Inflammatory macrophage (primary cell): Measurements from ENCODE around the gene TXN.
"Not testable (repeated sequence)": the region's sequence is repeated elsewhere in the genome, so short reads cannot be mapped to it uniquely, and the experiment has no call there.

Experiments used
- DNase-seq, 2 donors: peaks; one replicate each; pipeline ENCODE4 v3.0.0-alpha.2; 2020 to 2022

The TXN gene

DNA sequence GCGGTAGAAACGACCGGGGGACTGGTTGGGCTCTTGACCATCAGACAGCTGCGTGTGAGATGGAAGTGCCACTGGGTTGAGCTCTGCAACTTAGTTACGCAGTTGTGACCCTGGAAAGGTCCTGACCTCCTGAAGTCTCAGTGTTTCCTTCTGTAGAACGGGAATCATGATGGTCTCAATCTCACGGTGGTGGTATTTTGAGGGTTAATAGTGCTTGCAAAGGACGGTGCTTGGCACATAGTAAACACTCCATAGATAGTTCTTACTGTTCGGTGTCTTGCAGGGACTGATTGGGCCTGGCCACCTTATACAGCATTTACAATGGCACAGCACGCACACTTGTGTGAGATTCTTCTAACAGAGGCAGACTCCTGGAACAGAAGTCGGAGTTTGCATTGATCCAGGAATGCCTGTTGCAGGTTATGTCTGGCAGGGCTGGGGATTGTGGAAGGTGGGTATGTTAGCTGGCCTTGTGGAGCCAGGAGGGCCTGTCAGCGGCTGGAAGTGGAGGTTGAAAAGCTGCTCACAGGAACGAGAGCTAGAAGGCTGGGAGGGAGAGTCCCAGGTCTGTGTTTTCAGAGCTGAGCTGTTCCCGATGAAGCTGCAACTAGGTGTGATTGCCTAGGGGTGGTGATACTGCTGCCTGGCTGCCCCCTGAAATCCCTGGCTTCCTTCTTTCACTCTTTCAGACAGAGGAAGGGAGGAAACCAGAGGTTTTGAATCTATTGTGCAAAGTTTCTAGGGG, 962 bp upstream of the TXN start:
- DNase-seq: peak; percentile 39 to 41

DNA sequence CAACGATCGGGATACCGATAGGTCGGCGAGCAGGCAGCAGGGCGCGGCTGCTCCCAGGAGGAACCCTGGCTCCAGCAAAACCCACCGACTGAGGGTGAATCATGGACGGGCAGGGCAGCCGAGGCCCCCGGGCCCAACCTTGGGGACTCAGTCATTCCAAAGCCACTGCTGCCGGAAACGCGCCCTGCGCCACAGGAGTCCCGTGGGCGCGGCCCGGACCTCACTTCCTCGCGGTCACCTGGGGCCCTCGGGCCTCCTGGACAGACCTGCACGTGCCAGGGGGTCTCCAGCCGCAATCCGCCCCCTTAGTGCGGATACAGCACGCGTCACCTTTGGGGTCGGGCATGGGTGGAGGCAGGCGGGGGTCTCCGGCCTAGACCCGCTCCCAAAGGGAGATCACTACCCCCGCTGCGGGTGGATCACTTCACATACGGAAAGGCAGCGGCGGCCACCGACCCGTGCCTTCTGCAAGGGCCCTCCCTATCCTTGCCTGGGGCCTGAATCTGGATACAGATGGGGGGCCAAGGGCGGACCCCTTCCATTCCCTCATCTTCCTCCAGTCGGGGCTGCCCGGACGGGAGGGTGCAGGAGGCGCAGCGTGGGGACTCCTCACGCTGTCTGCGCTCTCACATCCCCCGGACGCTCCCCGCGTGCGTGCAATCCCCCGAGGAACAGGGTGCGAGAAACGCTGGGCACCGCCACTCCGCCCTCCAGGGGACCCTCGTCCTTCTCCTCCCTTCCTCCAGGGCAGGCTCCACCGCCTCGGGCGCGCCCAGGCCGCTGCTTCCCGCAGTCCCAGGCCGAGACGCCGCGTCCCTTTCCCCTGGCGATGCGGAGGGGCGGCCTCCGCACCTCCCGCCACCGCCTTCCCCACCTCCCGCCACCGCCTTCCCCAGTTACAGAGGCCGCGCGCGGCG, 586 bp downstream of the TXN start:
- DNase-seq: peak; percentile 27 to 60

DNA sequence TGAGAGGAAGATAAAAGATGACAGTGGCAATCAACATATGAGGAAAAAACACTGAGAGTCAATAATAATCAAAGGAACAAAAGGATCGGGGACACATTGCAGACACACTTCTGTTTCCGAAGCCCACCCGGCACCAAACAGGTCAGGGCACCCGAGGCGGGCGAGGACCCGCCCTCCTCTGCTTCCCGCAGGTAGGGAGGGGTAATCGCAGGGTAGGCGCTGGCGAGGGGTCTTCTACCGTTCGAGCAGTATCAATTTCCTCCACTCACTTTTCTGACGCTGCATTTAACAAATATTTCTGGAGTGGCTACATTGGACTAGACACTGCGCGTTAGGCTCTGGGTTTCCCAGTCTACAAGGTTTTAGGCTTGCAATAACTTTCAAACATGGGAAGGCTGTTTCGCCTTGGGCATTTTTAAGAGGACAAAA, 1.3 kb downstream of the TXN start:
- no peak for DNase-seq

DNA sequence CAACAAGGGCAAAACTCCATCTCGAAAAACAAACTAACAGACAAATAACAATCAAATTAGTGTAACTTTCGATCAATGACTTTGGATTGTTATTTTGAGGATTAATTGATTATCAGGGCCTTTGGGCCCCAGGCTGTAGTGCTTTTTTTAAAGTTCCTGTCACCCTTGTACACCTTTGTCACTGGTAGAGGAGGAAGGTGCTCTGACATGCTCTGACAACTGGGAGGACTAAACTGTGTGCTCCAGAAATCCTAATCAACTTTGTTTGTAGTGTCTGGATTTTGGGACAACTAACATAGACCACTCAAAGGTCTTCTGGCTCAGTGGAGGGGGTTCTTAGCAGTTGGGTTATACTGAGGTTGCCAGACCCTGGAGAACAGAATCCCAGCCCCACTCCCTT, 1.8 kb downstream of the TXN start:
- DNase-seq: no peak

DNA sequence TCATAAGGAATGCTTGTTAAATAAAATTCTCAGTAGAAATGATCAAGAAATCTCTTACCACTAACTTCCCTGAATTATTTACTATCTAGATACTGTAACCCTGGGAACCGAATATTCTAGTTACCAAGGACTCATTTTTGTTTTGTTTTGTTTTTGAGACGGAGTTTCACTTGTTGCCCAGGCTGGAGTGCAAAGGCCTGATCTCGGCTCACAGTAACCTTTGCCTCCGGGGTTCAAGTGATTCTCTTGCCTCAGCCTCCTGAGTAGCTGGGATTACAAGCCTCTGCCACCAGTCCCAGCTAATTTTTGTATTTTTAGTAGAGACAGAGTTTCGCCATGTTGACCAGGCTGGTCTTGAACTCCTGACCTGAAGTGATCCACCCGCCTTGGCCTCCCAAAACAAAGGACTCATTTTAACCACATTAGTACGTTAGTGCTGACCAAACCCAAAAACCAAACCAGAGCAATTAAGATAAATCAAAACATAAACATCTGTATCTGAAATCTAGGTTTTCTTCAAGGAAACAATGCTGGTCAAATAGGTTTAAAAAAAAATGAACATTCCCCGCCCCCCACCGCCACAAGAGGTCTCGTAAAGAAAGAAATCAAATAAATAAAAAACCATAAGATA, 3.7 kb downstream of the TXN start:
- DNase-seq: peak; percentile 19 to 31

DNA sequence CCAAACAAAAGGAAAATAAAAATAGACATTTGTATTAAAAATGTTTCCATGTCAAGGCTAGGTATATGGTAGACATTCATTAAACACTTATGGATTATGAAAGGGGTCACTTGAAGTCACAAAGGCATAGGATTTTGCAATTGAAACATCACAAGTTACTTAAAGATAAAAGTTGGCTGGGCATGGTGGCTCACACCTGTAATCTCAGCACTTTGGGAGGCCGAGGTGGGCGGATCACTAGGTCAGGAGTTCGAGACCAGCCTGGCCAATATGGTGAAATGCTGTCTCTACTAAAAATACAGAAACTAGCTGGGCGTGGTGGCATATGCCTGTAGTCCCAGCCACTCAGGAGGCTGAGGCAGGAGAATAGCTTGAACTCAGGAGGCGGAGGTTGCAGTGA, 4.5 kb downstream of the TXN start:
- not testable (repeated sequence) for DNase-seq

DNA sequence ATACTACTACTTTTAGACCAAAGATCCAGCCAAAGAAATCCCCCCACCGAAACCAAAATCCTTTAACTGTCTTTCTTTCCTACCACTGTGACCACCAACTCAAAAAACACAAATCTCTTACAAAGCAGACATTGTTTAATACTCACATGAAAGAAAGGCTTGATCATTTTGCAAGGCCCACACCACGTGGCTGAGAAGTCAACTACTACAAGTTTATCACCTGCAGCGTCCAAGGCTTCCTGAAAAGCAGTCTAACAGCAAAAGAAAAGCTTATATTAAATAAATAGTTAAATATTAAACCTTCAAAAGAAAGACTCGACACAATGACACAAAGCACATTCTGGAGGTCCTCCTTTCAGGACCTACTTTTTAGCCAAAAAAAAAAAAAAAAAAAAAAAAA, 5.1 kb downstream of the TXN start:
- no peak for DNase-seq

DNA sequence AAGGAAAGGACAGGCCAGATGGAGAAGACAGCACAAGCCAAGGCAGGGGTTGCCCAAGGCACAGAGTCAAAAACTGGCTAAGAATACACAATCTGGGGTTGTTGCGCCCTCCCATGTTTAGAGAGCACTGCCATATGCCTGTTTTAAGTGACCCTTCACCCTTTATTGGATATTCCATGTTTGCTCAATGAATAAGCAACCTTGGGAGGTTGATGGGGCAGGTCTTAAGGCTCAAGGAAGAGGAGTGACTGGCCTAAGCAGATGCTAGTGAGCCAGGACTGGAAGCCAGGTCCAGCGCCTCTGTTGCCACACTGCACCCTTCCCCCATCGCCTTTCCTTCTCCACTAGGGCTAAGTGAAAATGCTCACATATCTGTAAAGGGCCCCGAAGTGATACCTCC, 6.7 kb downstream of the TXN start:
- DNase-seq: no peak

DNA sequence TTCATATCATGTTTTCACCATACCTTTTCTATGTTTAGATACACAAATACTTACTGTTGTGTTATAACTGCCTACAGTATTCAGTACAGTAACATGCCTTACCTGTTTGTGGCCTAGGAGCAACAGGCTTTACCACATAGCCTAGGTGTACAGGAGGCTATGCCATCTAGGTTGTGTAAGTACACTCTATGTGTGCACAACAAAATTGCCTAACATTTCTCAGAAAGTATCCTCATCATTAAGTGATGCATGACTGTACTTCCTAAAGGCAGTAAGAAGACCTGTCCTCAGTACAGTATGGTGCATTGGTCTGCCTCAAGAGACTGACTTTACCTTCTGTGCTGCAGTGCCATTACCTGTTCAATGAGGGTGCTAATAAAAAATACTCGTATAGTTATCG, 7.9 kb downstream of the TXN start:
- DNase-seq: no peak

DNA sequence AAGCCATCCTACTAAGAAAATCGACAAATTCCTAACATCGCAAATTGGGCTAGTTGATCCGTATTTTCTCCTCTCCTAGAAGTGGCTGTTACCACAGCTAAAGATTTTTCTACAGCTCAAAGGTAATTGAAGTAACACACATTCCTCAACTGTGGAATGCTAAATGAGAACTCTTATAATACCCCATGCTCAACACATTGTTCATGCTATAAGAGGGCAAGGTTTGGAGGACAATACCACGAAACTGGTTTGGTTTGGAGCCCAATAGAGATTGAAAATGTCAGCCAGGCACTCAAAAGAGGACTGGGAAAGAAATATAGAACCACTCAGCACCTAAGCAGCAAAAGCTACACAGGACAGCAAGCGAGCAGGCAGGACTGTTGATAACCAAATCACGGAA, 10.1 kb downstream of the TXN start:
- DNase-seq: no peak

DNA sequence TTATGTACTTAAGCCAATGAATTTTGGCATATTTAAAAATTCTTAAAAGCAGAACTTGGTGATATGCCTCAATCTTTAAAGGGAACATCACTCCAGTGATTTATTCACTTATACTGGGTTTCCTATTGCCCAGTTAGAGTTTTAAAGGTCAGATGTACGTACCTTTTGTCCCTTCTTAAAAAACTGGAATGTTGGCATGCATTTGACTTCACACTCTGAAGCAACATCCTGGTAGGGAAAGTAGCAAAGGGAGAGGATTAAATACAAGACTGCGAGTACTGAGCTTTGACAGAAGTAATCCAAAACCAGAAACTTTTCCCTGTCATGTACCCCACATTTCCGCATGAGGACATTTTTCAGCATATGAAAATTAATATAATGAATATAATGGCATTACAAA, 11.7 kb downstream of the TXN start:
- DNase-seq: no peak

DNA sequence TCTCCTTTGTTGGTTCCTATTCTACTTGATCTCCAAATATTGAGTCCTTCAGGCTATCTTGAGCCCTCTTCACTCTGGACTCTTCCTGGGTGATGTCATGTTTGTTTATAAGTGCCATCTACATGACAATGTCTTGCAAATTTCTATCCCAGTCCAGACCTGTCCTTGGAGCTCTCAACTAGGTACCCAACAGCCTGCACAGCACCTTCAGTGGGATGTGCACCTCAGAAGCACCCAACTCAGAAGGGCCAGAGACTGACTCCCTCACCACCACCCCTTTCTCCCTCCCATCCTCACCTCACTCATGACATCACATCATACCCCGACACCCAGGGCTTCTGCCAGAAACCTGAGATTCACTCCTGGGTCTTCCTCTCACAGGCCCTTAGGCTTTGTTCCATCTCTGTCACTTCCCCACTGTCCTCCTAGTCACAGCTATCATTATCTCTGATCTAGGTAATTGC, 14.4 kb downstream of the TXN start:
- DNase-seq: no peak

DNA sequence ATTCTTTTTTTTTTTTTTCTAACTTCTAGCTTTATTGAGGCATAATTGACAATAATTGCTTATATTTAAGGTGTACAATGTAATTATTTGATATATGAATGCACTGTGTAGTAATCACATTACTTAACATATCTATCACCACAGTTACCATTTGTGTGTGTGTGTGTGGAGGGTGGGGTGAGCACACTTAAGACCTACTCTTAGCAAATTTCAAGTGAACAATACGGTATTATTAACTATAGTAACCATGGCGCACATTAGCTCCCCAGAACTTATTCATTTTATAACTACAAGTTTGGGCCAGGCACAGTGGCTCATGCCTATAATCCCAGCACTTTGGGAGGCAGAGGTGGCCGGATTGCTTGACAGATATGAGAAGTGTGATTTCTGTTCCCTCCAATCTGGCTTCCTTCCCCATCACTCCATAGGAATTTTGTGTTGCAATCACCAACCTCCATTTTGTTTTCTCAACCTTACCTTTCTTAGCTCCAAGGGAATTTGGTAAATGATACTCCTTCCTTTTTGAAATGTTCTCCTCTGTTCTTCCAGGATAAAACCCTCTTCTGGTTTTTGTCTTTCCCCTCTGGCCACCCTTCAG, 14.9 kb downstream of the TXN start:
- DNase-seq: no peak

DNA sequence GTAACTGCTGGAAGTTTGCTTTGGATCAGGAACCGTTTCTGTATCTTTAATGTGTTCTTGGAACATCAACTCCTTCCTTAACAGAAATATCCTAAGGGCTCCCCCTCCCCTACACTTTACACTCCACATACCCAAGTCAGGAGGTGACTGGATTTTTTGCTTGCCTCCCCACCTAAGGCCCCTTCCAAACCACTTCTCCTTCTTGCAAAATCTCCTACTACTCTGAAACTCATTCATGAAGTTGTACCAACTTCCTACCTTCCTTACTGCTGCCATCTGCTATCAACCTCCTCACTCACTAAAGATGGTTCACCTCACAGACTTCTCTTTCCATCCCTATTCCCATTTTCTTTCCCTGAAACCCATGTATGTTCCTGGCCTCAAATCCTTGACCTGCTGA, 16.1 kb downstream of the TXN start:
- DNase-seq: no peak

DNA sequence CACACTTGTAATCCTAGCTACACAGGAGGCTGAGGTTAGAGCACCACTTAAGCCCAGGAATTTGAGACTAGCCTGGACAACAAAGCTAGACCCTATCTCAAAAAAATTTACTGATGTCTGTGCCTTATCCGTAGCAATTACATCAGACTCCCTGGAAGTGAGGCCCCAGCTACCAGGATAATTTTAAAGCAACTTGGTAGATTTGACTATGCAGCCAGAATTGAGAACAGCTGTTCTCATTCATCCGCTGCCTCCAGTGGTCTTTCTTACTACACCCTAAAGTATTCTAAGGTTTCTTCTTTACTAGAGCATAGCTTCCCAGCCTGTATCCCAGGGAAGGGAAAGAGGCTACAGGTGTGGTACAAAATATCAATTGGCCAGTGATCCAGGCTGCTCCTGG, 28.0 kb downstream of the TXN start:
- DNase-seq: no peak

DNA sequence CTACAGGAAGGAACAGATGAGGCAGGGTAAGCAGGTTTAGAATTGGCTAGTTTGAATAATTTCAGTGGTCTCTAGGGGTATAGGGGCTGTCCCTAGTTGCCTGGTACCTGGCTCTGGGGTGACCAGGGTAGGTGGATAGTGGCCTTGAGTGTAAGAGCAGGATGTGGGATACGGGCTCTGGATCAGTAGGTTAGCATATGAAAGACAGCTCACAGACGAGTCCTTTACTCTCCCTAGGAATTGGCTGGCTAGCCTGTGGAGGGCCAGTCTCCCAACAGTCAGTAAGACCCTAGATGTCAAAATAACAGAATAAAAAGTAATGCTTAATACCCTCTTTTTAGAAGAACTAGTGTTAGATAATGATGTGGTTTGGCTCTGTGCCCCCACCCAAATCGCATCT, 31.7 kb downstream of the TXN start:
- no peak for DNase-seq

DNA sequence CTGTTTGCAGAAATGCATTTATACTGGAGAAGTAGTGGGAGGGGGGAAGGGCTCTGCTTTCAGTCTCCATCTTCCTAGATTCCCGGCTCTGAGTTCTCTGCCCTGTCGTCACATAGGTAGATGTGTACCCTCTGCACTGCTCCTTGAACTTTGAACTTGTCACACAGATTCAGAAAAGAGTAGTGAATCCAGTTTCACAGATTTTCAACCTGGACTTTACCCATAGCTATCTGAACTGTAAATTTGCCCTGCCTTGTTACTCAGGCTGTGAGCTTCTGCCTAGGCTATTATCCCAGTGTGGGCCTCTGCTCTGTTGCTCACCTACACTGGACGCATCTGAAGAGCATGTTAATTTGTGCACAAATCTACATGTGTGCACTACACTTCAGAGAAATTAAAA, 35.5 kb downstream of the TXN start:
- DNase-seq: no peak

DNA sequence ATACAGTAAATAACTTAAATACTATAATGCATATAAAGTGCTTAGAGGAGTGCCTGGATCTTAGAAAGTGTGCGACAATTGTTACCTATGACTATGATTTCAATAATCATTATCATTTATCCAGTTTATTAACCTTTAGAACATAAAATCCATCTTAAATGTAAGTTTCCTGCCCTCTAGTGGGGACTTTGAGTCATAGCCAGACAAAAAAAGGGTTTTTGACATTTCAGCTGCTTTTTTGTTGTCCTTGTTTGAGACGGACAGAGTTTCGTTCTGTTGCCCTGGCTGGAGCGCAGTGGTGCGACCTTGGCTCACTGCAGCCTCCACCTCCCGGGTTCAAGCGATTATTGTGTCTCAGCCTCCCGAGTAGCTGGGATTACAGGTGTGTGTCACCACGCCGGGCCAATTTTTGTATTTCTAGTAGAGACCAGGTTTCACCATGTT, 38.6 kb downstream of the TXN start:
- DNase-seq: peak; percentile 49 to 61

DNA sequence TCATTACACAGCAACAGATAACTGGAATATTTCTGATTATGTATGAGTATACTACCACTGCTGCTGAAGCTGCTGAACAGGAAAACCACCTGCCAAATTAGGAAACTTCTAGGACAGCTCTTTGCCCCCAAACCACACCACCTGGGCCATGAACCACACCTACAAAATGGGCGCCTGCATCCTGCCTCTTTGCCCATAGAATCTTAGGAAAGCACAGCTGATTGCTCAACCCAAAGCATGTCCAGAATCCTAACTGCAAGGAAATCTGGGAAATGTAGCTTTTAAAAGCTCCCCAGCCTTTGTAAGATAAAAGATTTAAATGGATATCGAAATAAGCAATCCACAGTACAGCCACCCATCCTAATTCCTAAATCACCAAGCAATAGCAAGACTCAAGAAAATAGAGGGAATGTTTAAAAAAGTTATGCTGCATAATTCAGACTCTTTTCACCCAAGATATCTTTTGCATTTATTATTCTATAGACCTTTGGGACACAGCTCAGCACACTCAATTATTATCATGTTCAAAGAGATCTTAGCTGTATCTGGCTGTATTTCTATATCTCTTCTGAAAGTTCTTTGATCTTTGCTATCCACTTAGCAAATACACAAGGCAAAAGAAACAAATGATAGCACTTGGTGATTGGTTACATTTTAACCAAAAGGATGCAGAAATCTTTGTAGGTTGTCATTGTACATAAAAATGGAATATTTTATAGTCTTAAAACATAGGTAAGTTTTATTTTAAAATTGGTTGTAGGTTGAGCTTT, 41.5 kb downstream of the TXN start:
- no peak for DNase-seq

DNA sequence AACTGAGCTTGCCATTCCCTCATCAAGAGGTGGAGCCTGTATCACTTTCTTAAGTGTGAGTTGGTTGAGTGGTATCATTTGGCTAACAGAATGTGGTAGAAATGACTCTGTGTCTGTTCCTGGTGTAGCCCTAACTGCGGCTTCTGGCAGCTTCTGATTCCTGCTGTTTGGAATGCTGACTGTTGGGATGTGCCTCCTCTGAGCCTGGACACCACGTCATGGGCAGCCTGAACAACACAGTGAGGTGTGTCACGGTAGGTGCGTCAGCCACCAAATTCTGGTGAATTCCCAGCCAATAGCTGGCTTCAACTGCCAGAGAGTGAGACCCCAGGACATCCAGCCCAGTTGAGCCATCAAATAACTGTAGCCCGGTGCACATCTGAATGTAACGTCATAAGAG, 42.2 kb downstream of the TXN start:
- DNase-seq: no peak

DNA sequence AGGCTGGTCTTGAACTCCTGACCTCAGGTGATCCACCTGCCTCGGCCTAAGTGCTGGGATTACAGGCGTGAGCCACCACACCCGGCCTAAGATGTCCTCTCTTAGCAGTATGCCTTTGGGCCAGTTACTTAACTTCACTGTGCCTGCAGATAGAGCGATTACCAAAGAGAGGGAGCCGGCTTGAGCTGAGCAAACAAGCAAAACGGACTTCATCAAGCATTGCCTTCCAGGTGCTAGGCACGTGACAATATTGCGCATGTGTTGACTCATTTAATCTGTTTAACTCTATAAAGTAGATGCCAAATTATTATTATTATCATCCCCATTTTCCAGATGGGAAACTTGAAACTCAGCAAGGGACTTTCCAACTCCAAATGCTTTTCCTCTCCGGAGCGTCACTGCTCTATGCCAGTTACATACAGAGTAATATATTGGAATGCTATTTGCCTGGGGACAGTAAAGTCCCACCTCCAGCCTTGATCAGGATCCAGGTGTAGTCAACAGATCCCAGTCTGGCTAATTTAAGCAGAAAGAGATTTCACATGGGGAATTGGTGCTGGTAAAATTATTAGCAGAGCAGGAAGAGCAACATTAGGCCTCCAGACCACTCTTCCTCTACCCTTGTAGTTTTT, 42.8 kb downstream of the TXN start:
- DNase-seq: no peak

DNA sequence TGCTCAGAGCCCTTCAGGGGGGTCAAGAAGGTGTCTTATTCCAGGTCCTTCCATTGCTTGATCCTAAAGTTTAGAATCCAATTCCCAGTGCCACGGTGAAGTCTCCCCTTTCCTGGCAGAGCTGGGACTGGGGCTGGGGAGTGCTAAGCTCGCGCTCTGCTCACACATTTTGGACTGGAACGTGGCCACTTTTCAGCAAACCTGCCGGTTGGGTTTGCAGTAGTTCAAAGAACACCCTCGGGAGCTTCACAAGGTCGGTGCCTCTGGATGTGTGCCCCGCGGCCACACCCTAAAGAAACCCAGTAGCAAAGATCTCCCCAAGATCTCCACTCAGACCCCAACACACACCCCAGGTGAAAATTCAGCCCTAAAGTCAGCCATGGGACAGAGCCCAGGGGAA, 48.3 kb downstream of the TXN start, which contains the start of gene C9orf152:
Gene C9orf152 (minus strand): TSS at position 129 of the 400 bp plus-strand sequence. CDS start 580 bp downstream, outside the sequence.
- DNase-seq: no peak
